Transverse colon (tissue), 4 donors: ENCODE data around the gene KLK6.

Experiments
- CTCF ChIP-seq, 5 experiments: fragments of 200-600 bp in 3 of 5; fragments of 450-650 bp in 2 of 5; sonication (generic) in 3 of 5; IDR thresholded peaks; 1 replicate in 2 of 5; 2 replicates in 3 of 5; pipeline ENCODE4 v1.5.1; 2016 to 2017; ENCODE audit warnings: antibody characterized with exemption in 5 of 5, inconsistent platforms in 3 of 5, mild to moderate bottlenecking in 2 of 5, moderate library complexity in 1 of 5
- POLR2AphosphoS5 ChIP-seq, 3 donors: sonication (generic); formaldehyde crosslinking; IDR thresholded peaks; one replicate each; pipeline ENCODE4 v1.6.1; 2016; ENCODE audit warnings: antibody characterized with exemption in 3 of 3

- no peak for TF ChIP-seq CTCF (IDR thresholded peaks at IDR 0.05)
- no peak for TF ChIP-seq POLR2AphosphoS5 (IDR thresholded peaks at IDR 0.05)
Measured at GRCh38 chr19:50975766-50976165, 6.4 kb upstream of the KLK6 start.
